Stimulated activated CD4-positive, alpha-beta T cell treated with anti-CD3 and anti-CD28 coated beads, Interleukin-15, amount 100 ng/mL, for 1 hour (primary cell): ENCODE data around the gene KCNA10.

Source experiments
- DNase-seq, 2 donors: peaks; one replicate each; pipeline ENCODE4 v3.0.0-alpha.2; 2020; ENCODE audit warnings: low read depth in 1 of 2, low spot score in 1 of 2

Gene KCNA10

GRCh38 chr1:110501488-110502132, 17.4 kb downstream of the KCNA10 start:
- DNase-seq: no peak

GRCh38 chr1:110498270-110498669, 20.7 kb downstream of the KCNA10 start:
- DNase-seq: no peak

GRCh38 chr1:110495926-110496600, 22.9 kb downstream of the KCNA10 start:
- DNase-seq: peak; percentile 37 to 57

GRCh38 chr1:110494522-110495406, 24.2 kb downstream of the KCNA10 start:
- no peak for DNase-seq

GRCh38 chr1:110494036-110494435, 24.9 kb downstream of the KCNA10 start:
- DNase-seq: no peak

GRCh38 chr1:110493059-110493699, 25.8 kb downstream of the KCNA10 start:
- no peak for DNase-seq

GRCh38 chr1:110492573-110492972, 26.4 kb downstream of the KCNA10 start:
- no peak for DNase-seq

GRCh38 chr1:110490791-110491451, 28.1 kb downstream of the KCNA10 start:
- no peak for DNase-seq

GRCh38 chr1:110489973-110490542, 28.9 kb downstream of the KCNA10 start:
- DNase-seq: no peak

- DNase-seq: no peak
These were observed 29.6 kb downstream of the KCNA10 start for GRCh38 chr1:110489406-110489805.

GRCh38 chr1:110488867-110489266, 30.1 kb downstream of the KCNA10 start:
- no peak for DNase-seq

- no peak for DNase-seq
These were observed 30.8 kb downstream of the KCNA10 start for GRCh38 chr1:110488161-110488560.

- no peak for DNase-seq
These were observed 31.2 kb downstream of the KCNA10 start for GRCh38 chr1:110487726-110488125.

GRCh38 chr1:110485725-110486124, 33.2 kb downstream of the KCNA10 start:
- no peak for DNase-seq

- DNase-seq: no peak
These were observed 34.2 kb downstream of the KCNA10 start for GRCh38 chr1:110484801-110485200.

- no peak for DNase-seq
These were observed 35.7 kb downstream of the KCNA10 start for GRCh38 chr1:110483308-110483685.

- no peak for DNase-seq
These were observed 36.2 kb downstream of the KCNA10 start for GRCh38 chr1:110482662-110483307.

- DNase-seq: no peak
These were observed 36.9 kb downstream of the KCNA10 start for GRCh38 chr1:110481968-110482623.

GRCh38 chr1:110480356-110481096, 38.4 kb downstream of the KCNA10 start:
- no peak for DNase-seq
